GM12874 (cell line): Measurements from ENCODE around the gene TRAF6.

ENCODE experiments used
- CTCF ChIP-seq: IDR thresholded peaks from 2 replicates; pipeline ENCODE4 v1.5.1; 2011; ENCODE audit warnings: low read depth, mild to moderate bottlenecking, control low read depth, low read length, moderate library complexity; ENCODE audit not compliant: insufficient read depth

TRAF6 gene, protein sequence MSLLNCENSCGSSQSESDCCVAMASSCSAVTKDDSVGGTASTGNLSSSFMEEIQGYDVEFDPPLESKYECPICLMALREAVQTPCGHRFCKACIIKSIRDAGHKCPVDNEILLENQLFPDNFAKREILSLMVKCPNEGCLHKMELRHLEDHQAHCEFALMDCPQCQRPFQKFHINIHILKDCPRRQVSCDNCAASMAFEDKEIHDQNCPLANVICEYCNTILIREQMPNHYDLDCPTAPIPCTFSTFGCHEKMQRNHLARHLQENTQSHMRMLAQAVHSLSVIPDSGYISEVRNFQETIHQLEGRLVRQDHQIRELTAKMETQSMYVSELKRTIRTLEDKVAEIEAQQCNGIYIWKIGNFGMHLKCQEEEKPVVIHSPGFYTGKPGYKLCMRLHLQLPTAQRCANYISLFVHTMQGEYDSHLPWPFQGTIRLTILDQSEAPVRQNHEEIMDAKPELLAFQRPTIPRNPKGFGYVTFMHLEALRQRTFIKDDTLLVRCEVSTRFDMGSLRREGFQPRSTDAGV

DNA sequence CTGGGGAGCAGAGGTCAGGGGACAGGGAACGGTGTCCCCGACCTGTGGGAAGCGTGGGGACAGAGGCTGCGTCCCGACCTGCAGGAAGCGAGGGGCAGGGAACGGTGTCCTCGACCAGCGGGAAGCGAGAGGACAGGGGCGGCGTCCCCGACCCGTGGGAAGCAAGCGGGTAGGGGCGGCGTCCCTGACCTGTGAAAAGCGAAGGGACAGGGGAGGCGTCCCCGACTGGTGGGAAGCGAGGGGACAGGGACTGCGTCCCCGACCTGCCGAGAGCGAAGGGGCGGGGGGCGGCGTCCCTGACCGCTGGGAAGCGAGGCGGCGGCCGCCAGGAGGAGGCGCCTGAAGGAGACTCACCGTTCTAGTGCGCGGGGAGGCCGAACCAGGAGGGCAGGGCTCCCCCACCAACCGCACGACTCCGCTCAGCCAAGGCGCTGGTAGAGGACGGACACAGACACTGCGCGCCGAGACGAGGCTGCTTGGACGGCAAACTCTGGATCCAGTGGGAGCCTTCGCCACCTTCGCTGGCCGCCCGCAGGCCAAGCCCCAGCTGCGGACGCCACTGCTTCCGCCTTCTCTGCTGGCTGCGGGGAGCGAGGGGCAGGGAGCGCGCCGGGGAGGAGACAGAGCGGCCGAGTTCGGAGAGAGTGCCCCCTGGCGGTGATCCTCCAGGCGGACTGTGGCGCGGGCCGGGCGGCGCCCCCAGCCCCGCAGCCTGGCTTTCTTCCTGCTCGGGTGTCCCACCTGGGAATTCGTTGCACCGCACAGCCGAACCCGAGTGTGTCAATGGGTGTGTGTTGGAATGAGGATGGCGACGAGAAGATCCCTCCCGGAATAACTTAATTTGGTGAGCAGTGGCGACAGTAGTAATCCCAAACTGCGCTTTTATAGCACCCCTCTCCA, at the start of gene TRAF6:
Gene TRAF6, minus strand, starts transcription at position 579 of the 900 bp plus-strand sequence. CDS start 8,757 bp downstream, outside the sequence.
- TF ChIP-seq CTCF: peak; percentile 94

GRCh38 chr11:36558571-36559413, 48.7 kb upstream of the TRAF6 start:
- TF ChIP-seq CTCF: no peak

DNA sequence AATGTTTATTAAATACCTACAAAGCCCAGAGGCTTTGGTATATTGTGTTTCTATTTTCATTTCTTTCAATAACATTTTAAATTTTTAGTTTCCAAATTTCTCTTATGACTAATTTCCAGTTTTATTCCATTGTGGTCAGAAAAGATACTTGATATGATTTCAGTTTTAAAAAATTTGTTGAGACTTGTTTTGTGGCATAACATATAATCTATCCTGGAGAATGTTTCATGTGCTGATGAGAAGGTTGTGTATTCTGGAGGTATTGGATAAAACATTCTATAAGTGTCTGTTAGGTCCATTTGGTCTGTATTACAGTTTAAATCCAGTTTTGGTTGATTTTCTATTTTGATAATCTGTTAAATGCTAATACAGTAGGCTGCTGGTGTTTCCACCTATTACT, 47.9 kb upstream of the TRAF6 start:
- no peak for TF ChIP-seq CTCF

DNA sequence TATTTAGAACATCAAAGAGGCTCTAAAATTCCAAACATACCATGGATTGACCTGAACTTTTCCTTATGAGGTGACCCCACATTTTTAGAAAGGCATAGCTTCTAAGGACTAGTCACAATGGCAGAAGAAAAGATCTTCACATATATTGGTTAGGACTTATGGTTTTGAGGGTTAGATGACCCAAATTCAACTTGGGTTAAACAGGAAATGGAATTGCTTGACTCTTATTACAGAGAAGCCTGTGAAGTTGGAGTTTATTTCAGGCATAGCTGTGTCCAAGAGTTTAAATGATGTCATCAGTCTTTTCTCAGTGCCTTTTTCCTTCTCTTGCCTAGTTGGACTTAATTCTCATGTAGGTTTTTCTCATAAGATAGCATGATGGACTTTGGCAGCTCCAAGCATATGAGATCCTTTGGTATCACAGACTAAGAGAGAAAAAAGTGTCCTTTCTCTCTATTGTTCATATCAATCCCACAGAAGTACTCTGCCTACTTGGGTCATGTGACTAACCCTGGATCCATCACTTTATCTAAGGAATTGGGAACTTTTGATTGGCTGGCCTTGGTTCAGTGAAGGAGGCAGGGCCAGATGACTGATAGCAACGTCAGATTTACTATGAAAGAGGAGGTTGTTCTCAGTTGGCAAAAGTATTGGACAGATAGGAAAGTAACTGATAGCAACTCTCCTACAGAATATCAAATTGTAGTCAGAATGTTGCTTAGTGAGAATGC, 40.5 kb upstream of the TRAF6 start:
- TF ChIP-seq CTCF: no peak

GRCh38 chr11:36540998-36541397, 30.9 kb upstream of the TRAF6 start:
- peak; percentile 41 for TF ChIP-seq CTCF

- TF ChIP-seq CTCF: no peak
These were observed 24.3 kb upstream of the TRAF6 start for GRCh38 chr11:36534276-36534840.
